Activated CD8-positive, alpha-beta T cell treated with anti-CD3 and anti-CD28 coated beads for 36 hours (primary cell): Measurements from ENCODE around the gene CORO1C. TPM values are rescaled to one million over a fixed set of nuclear protein-coding genes. Genes with fewer than 3 reads are reported as not detected.
A peak's percentile ranks its signal among the peaks of the same experiment; 100 is the strongest.

ENCODE experiments used
- ATAC-seq: fragments of 200-7000 bp; cut with Tn5 transposase; one replicate; pipeline ENCODE4 v1.10.0; 2021; ENCODE audit warnings: mild to moderate bottlenecking, moderate library complexity
- CTCF ChIA-PET: fragments of 350-600 bp; sonication (Branson Sonifier 250); formaldehyde crosslinking; loops from one replicate; lab custom pipeline; 2021; ENCODE audit warnings: antibody characterized with exemption; lab: Charles Lee
- POLR2A ChIA-PET: fragments of 350-600 bp; sonication (Branson Sonifier 250); formaldehyde crosslinking; loops from one replicate; lab custom pipeline; 2021; ENCODE audit warnings: antibody characterized with exemption; lab: Charles Lee
- DNase-seq: peaks from one replicate; pipeline ENCODE4 v3.0.0-alpha.2; 2020
- H3K27ac Mint-ChIP-seq: one replicate; pipeline ENCODE4 v1.8.0; 2021; ENCODE audit warnings: mild to moderate bottlenecking, mixed read lengths
- H3K27me3 Mint-ChIP-seq: one replicate; pipeline ENCODE4 v1.8.0; 2021; ENCODE audit warnings: mixed read lengths
- H3K36me3 Mint-ChIP-seq: one replicate; pipeline ENCODE4 v1.8.0; 2021; ENCODE audit warnings: low read depth, mixed read lengths
- H3K4me1 Mint-ChIP-seq: one replicate; pipeline ENCODE4 v1.8.0; 2021; ENCODE audit warnings: low read depth, mixed read lengths
- H3K4me3 Mint-ChIP-seq: one replicate; pipeline ENCODE4 v1.8.0; 2021; ENCODE audit warnings: mild to moderate bottlenecking, moderate library complexity, mixed read lengths
- H3K9me3 Mint-ChIP-seq: one replicate; pipeline ENCODE4 v1.8.0; 2021; ENCODE audit warnings: mixed read lengths
- intact Hi-C: fragments of 100-400 bp; cut with micrococcal nuclease; formaldehyde crosslinking; loops from one replicate; pipeline ENCODE4 v1.10.0; 2022
- total RNA-seq, 2 experiments: library from RNA; stranded (reverse); gene quantifications; one replicate each; pipeline ENCODE4 v1.2.3, GENCODE V29; 2021
- TF ChIP-seq, protein P1 (sequence below): fragments of 200-600 bp; IDR thresholded peaks from one replicate; pipeline ENCODE4 v1.8.0; 2022; ENCODE audit warnings: antibody characterized with exemption, mild to moderate bottlenecking

CORO1C gene
- total RNA-seq, 2 experiments from 2014 or later: 90.1 to 98.9 TPM

- H3K36me3 Mint-ChIP-seq: peaks cover 38% of the 10 kb centered on the region
- peaks cover 44% of the 10 kb centered on the region for H3K4me1 Mint-ChIP-seq
- TF ChIP-seq, protein P1, sequence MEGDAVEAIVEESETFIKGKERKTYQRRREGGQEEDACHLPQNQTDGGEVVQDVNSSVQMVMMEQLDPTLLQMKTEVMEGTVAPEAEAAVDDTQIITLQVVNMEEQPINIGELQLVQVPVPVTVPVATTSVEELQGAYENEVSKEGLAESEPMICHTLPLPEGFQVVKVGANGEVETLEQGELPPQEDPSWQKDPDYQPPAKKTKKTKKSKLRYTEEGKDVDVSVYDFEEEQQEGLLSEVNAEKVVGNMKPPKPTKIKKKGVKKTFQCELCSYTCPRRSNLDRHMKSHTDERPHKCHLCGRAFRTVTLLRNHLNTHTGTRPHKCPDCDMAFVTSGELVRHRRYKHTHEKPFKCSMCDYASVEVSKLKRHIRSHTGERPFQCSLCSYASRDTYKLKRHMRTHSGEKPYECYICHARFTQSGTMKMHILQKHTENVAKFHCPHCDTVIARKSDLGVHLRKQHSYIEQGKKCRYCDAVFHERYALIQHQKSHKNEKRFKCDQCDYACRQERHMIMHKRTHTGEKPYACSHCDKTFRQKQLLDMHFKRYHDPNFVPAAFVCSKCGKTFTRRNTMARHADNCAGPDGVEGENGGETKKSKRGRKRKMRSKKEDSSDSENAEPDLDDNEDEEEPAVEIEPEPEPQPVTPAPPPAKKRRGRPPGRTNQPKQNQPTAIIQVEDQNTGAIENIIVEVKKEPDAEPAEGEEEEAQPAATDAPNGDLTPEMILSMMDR: no peak
- no peak for ATAC-seq
- peak overlapping the region; percentile 89 for H3K27ac Mint-ChIP-seq
- ChIA-PET POLR2A (interaction anchor here (0.6 to 1.9 kb wide), 2 partner anchors 34 to 186 kb away, joined by 3 to 4 read pairs; no protein-coding TSS in a partner anchor), CTCF (interaction anchor here (1.2 to 13.0 kb wide), 4 partner anchors 13 to 107 kb away, joined by 3 to 110 read pairs (median 4); no protein-coding TSS in a partner anchor)
- H3K4me3 Mint-ChIP-seq: no peak overlapping the region
- intact Hi-C loops: loop anchor here (5.0 kb wide), 1 partner anchor 35 kb away; the partner anchor contains the start of gene CORO1C
- H3K9me3 Mint-ChIP-seq: peaks cover 5% of the 10 kb centered on the region
- DNase-seq: no peak
- no peaks in the 10 kb centered on the region for H3K27me3 Mint-ChIP-seq
These were observed 34.4 kb downstream of the CORO1C start for GRCh38 chr12:108696996-108697290.

- intact Hi-C loops: loop anchor here (5.0 kb wide), 1 partner anchor 36 kb away; the partner anchor contains the start of gene CORO1C
- ATAC-seq (peak; percentile 62), DNase-seq (peak; percentile 66)
- Mint-ChIP-seq H3K4me3 (no peak overlapping the region), H3K36me3 (peaks cover 38% of the 10 kb centered on the region), H3K9me3 (peaks cover 5% of the 10 kb centered on the region), H3K27me3 (no peaks in the 10 kb centered on the region), H3K27ac (peak overlapping the region; percentile 89), H3K4me1 (peaks cover 44% of the 10 kb centered on the region)
- POLR2A ChIA-PET: interaction anchor here (0.6 to 1.9 kb wide), 4 partner anchors 34 to 186 kb away, joined by 3 to 4 read pairs (median 3); partner anchors contain the start of gene SSH1
- CTCF ChIA-PET: interaction anchor here (1.2 to 13.0 kb wide), 7 partner anchors 10 to 108 kb away, joined by 3 to 110 read pairs (median 4); no protein-coding TSS in a partner anchor
- TF ChIP-seq, protein P1: no peak
These were observed 35.0 kb downstream of the CORO1C start for GRCh38 chr12:108696111-108696995.

- ChIA-PET POLR2A (interaction anchor here (0.7 kb wide), 1 partner anchor 16 kb away, joined by 3 read pairs; no protein-coding TSS in a partner anchor), CTCF (interaction anchor here (0.7 to 13.0 kb wide), 4 partner anchors 9 to 256 kb away, joined by 3 to 110 read pairs (median 6); no protein-coding TSS in a partner anchor)
- Mint-ChIP-seq H3K36me3 (peaks cover 29% of the 10 kb centered on the region), H3K4me1 (peaks cover 59% of the 10 kb centered on the region), H3K27ac (peak overlapping the region; percentile 35), H3K9me3 (peaks cover 5% of the 10 kb centered on the region), H3K27me3 (no peaks in the 10 kb centered on the region), H3K4me3 (no peak overlapping the region)
- TF ChIP-seq, protein P1: no peak
- DNase-seq (peak; percentile 44), ATAC-seq (no peak)
- intact Hi-C loops: loop anchor here (5.0 kb wide), 1 partner anchor 37 kb away; the partner anchor contains the start of gene CORO1C
These were observed 36.5 kb downstream of the CORO1C start for GRCh38 chr12:108694812-108695278.

DNA sequence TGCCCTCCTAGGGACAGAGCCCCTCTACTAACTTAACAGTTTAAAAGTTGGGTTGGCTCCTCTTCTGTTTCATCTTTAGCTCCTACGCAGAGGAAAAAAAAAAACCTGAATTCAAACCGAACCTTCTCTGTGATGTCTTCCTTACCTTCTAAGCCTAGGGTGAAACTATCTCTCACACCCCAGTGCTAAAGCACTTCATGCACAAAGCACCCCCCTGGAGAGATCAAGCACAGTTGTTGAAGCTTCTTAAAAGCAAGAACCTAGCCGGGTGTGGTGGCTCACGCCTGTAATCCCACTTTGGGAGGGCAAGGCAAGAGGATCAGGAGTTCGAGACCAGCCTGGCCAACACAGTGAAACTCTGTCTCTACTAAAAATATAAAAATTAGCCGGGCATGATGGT, 37.6 kb downstream of the CORO1C start:
- Mint-ChIP-seq H3K9me3 (peaks cover 5% of the 10 kb centered on the region), H3K4me1 (peaks cover 68% of the 10 kb centered on the region), H3K4me3 (no peak overlapping the region), H3K36me3 (peaks cover 23% of the 10 kb centered on the region), H3K27me3 (no peaks in the 10 kb centered on the region), H3K27ac (peak overlapping the region; percentile 36)
- ChIA-PET POLR2A (interaction anchor here (0.6 kb wide), 1 partner anchor 99 kb away, joined by 3 read pairs; no protein-coding TSS in a partner anchor), CTCF (interaction anchor here (1.3 to 13.0 kb wide), 2 partner anchors 29 to 76 kb away, joined by 3 to 110 read pairs; no protein-coding TSS in a partner anchor)
- intact Hi-C loops: no loop called here
- no peak for ATAC-seq
- no peak for DNase-seq
- TF ChIP-seq, protein P1: no peak
